Right renal pelvis (tissue), 4 donors: ENCODE measurements around the gene CCDC91. TPM values are rescaled to one million over a fixed set of nuclear protein-coding genes. Genes with fewer than 3 reads are reported as not detected.

Experiments used
- DNase-seq, 4 donors: peaks; one replicate each; pipeline ENCODE4 v3.0.0-alpha.2; 2013; ENCODE audit warnings: low read depth in 4 of 4, low spot score in 3 of 4, missing footprints in 1 of 4
- polyA plus RNA-seq, 4 donors: library from polyadenylated mRNA; unstranded; fragments of 120-200 nt; gene quantifications; one replicate each; pipeline ENCODE4 v1.2.1, GENCODE V29; 2013; ENCODE audit not compliant: insufficient read length in 4 of 4

CCDC91 gene
- polyA plus RNA-seq, 4 donors, result 27.4 to 32.8 (median 31.2) TPM

GRCh38 chr12:28570811-28571210, 380.6 kb downstream of the CCDC91 start:
- DNase-seq, result no peak

GRCh38 chr12:28574746-28575592, 384.7 kb downstream of the CCDC91 start:
- DNase-seq, result no peak

- DNase-seq, result no peak
Observed at GRCh38 chr12:28575593-28576205, 385.4 kb downstream of the CCDC91 start.

- DNase-seq, result no peak
Observed at GRCh38 chr12:28578361-28578760, 388.1 kb downstream of the CCDC91 start.

GRCh38 chr12:28578833-28579252, 388.6 kb downstream of the CCDC91 start:
- no peak for DNase-seq

GRCh38 chr12:28582672-28583376, 392.6 kb downstream of the CCDC91 start:
- DNase-seq, result no peak

- no peak for DNase-seq
Observed at GRCh38 chr12:28583701-28584261, 393.5 kb downstream of the CCDC91 start.

- DNase-seq, result no peak
Observed at GRCh38 chr12:28585146-28585545, 394.9 kb downstream of the CCDC91 start.

GRCh38 chr12:28586481-28586880, 396.2 kb downstream of the CCDC91 start:
- DNase-seq, result no peak

- no peak for DNase-seq
Observed at GRCh38 chr12:28591831-28592230, 401.6 kb downstream of the CCDC91 start.

Other genes with a start within 250 kb of the CCDC91 start
- 1 to 10 TPM in 2 of 4 donors, under 1 TPM in 2; 0.91 to 1.4 (median 1.1) TPM for gene PTHLH, start 217.7 kb upstream of the CCDC91 start, polyA plus RNA-seq